Brain microvascular endothelial cell (primary cell): ENCODE measurements around the gene RFLNA.

Experiments used
- DNase-seq: peaks from one replicate; pipeline ENCODE4 v3.0.0-alpha.2; 2020
- H3K27ac ChIP-seq: fragments of 250-450 bp; sonication (Bioruptor Pico); 2 replicates; pipeline ENCODE4 v1.5.1; 2020; ENCODE audit warnings: mild to moderate bottlenecking, moderate library complexity
- H3K27me3 ChIP-seq: fragments of 250-450 bp; sonication (Bioruptor Pico); replicated peaks from 2 replicates; pipeline ENCODE4 v1.5.1; 2020; ENCODE audit warnings: mild to moderate bottlenecking
- H3K36me3 ChIP-seq: fragments of 250-450 bp; sonication (Bioruptor Pico); replicated peaks from 2 replicates; pipeline ENCODE4 v1.5.1; 2020; ENCODE audit warnings: mild to moderate bottlenecking
- H3K4me3 ChIP-seq: 2 replicates; pipeline ENCODE4 v1.5.1; 2011; ENCODE audit warnings: low read depth, mild to moderate bottlenecking, control low read depth, low read length, moderate library complexity
- in situ Hi-C: cut with HindIII; loops from 2 replicates; pipeline ENCODE4 v1.10.0; 2017; ENCODE audit warnings: low sequenced_read_pairs, low pct_ligation_motif_present
- TF ChIP-seq, protein P1 (sequence below): IDR thresholded peaks from 2 replicates; pipeline ENCODE4 v1.5.1; 2011; ENCODE audit warnings: low read depth, mild to moderate bottlenecking, moderate library complexity, low read length, control low read depth, inconsistent platforms; ENCODE audit errors: missing control alignments

The RFLNA gene

GRCh38 chr12:124279315-124279714 is 15.6 kb upstream of the RFLNA start:
- Histone ChIP-seq H3K4me3 (no peak overlapping the region), H3K36me3 (no peaks in the 10 kb centered on the region), H3K27ac (no peak overlapping the region), H3K27me3 (peaks cover 42% of the 10 kb centered on the region)
- DNase-seq, result no peak
- in situ Hi-C loops, result no loop called here
- TF ChIP-seq, protein P1, sequence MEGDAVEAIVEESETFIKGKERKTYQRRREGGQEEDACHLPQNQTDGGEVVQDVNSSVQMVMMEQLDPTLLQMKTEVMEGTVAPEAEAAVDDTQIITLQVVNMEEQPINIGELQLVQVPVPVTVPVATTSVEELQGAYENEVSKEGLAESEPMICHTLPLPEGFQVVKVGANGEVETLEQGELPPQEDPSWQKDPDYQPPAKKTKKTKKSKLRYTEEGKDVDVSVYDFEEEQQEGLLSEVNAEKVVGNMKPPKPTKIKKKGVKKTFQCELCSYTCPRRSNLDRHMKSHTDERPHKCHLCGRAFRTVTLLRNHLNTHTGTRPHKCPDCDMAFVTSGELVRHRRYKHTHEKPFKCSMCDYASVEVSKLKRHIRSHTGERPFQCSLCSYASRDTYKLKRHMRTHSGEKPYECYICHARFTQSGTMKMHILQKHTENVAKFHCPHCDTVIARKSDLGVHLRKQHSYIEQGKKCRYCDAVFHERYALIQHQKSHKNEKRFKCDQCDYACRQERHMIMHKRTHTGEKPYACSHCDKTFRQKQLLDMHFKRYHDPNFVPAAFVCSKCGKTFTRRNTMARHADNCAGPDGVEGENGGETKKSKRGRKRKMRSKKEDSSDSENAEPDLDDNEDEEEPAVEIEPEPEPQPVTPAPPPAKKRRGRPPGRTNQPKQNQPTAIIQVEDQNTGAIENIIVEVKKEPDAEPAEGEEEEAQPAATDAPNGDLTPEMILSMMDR, result no peak

- Histone ChIP-seq H3K36me3 (no peaks in the 10 kb centered on the region), H3K27ac (no peak overlapping the region), H3K27me3 (peaks cover 42% of the 10 kb centered on the region), H3K4me3 (no peak overlapping the region)
- TF ChIP-seq, protein P1, result no peak
- in situ Hi-C loops, result no loop called here
- no peak for DNase-seq
These were observed 15.0 kb upstream of the RFLNA start for GRCh38 chr12:124279846-124280360.

GRCh38 chr12:124281309-124281708 is 13.6 kb upstream of the RFLNA start:
- Histone ChIP-seq H3K4me3 (no peak overlapping the region), H3K27ac (no peak overlapping the region), H3K27me3 (peaks cover 42% of the 10 kb centered on the region), H3K36me3 (no peaks in the 10 kb centered on the region)
- in situ Hi-C loops, result no loop called here
- TF ChIP-seq, protein P1, result no peak
- no peak for DNase-seq

DNA sequence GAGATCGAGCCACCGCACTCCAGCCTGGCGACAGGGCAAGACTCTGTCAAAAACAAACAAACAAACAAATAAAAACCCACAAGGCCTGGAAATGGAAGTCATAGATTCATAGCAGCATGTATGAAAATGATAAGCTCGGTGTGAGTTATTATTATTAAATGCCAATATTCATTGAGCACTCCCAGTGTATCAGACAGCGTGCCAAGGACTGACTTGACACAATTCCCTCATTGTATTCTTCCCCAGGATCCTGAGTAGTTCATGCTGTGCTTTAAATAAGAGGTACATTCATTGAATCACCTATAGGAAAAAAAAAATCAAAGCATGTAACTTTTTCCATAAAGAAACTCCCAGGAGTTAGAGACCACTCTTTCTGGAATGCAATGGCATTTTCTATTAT is 12.6 kb upstream of the RFLNA start:
- DNase-seq, result no peak
- no peaks in the 10 kb centered on the region for H3K36me3 ChIP-seq
- in situ Hi-C loops, result no loop called here
- H3K4me3 ChIP-seq, result no peak overlapping the region
- TF ChIP-seq, protein P1, result no peak
- peaks cover 41% of the 10 kb centered on the region for H3K27me3 ChIP-seq
- no peak overlapping the region for H3K27ac ChIP-seq

DNA sequence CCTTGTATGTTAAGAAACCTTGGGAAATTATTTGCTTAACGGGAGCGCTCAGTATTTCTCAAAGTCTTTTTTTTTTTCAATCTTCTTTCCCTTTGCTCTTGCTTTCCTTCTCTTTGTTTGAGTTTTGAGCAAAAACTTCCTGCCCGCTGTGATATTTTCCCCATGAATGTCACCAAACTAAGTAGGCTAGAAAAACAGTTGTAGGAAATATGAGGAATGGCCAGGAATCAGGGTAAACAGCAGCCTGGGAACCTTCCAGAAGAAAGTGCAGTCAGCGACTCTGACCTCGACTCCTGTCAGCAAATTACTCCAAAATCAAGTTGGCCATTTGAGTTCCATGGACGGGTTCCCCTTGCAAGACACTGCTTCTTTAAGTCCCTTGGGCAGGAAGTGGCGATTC is 11.6 kb upstream of the RFLNA start:
- DNase-seq, result no peak
- no peaks in the 10 kb centered on the region for H3K36me3 ChIP-seq
- H3K27me3 ChIP-seq, result peaks cover 34% of the 10 kb centered on the region
- in situ Hi-C loops, result no loop called here
- H3K27ac ChIP-seq, result no peak overlapping the region
- H3K4me3 ChIP-seq, result no peak overlapping the region
- TF ChIP-seq, protein P1, result no peak

DNA sequence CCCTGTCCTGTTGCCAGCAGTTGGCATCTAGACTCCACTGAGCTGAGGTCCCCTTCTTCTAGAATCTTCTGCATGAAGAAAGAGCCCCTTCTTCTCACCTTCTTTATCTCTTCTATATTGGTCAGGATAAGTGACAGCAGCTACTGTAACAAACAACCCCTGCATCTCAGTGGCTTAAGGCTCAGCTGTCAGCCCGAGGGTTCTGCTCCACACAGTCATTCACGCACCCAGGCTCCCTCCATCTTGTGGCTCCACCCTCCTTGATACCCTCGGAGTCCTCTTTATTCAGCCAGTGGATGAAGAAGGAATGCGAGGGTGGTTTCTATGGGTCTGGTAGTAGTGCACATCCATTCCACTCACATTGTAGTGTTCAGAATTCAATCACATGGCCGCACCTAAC is 10.5 kb upstream of the RFLNA start:
- DNase-seq, result no peak
- H3K27me3 ChIP-seq, result peaks cover 29% of the 10 kb centered on the region
- no peaks in the 10 kb centered on the region for H3K36me3 ChIP-seq
- in situ Hi-C loops, result no loop called here
- H3K27ac ChIP-seq, result no peak overlapping the region
- H3K4me3 ChIP-seq, result no peak overlapping the region
- TF ChIP-seq, protein P1, result no peak
